Activated effector memory CD4-positive, alpha-beta T cell treated with Interleukin-2 at 50 U/mL for 16 hours (primary cell): ENCODE data around the gene TRIM17.
A peak's percentile ranks its signal among the peaks of the same experiment; 100 is the strongest.

Source experiments
- DNase-seq: peaks from one replicate; pipeline ENCODE4 v3.0.0-alpha.2; 2020

Gene TRIM17

DNA sequence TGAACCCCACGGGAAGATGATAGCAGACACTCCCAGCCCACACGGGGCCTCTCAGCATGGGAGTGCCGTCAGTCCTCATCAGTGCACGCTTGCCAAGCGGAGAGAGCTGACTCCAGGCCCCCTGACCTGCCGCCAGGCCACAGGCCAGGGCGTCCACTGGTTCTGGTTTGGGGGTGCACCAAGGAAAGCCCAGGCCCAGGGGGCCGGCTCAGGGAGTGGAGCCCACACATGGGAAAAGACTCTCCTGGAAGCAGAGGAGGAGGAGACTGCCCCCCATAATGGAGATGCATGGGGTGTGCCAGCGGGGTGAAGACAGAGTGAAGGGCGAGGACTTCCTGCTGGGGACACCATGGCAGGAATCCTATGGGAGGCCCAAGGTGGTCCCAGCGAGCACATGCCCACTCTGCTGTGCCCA, 16.4 kb downstream of the TRIM17 start:
- no peak for DNase-seq

DNA sequence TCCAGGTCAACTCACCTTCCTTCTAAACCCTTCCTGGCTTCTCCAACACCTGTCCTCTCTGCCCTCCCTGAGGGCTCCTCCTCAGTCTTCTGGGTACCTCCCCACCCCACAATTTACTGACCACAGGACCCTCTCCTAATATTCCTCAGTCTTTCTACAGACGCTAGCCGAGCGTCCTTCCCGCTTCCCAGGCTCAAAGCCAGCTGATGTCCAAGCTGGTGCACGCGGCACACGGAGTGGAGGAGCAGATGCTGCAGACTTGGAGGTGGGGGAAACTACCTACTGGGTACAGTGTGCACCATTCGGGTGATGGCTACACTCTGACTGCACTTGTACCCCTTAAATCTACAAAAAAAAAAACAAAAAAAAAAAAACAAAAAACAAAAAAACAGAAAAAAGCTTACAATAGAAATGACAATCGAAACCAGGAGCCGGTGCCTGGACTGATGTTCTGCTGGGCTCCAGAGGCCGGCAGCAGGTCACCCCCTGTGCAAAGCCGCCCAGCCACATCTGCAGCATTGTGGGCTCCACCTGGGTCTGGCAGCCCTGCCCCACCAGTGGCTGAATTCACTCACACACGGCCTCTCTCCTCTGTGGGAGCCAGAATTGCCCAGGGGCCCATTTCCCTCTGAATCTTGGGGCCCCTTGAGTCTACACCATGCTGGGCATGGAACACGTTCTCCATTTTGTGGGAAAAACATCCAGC, 17.0 kb downstream of the TRIM17 start:
- DNase-seq: no peak

DNA sequence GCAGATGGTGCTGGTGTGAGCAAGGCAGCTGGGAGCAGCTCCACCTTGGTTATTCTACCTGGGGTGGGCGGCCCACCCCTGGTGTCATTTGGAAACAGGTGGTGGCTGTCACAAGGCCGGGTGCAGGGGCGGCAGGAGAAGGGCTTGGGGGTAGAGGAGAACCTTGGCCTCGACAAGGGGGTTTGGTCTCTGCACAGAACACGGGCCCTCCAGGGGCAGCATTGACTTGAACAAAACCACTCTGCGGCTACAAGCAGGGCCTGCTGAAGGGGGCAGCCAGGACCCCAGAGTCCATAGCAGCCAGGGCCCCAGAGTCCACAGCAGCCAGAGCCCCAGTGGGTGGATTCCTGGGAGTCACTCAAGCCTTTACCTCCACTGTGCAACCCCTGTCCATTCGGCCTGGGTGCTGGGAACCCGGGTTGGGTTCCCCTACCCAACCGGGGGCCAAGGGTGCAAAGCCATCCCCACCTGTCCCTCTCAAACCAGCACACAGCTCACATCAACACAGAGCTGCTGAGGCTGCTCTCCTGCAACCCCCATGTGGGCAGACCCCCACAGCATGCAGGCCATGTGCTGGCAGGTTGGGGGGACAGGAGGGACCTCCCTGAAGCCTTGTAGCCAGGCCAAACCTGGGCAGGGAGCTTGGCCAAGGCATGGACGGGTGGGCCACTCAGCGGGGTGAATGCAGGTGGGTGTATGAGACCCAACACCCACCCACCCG, 17.8 kb downstream of the TRIM17 start:
- no peak for DNase-seq

DNA sequence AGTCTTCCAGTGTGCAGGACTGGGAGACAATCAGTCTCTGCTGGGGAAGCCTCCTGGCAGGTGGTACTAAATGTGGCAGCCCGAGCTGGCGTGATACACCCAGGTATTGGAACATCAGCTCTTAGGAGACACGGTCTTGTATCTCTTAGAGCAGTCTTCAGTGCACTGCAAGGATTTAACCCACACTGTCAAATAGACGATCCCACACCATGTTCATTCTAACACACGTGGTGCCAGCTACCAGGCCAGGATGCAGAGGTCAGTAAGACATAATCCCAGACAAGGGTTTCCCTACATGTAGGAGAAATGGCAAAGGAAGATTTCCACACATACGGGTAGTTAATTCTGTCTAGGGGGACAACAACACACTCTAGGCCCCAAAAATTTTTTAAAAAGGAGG, 18.7 kb downstream of the TRIM17 start:
- no peak for DNase-seq

DNA sequence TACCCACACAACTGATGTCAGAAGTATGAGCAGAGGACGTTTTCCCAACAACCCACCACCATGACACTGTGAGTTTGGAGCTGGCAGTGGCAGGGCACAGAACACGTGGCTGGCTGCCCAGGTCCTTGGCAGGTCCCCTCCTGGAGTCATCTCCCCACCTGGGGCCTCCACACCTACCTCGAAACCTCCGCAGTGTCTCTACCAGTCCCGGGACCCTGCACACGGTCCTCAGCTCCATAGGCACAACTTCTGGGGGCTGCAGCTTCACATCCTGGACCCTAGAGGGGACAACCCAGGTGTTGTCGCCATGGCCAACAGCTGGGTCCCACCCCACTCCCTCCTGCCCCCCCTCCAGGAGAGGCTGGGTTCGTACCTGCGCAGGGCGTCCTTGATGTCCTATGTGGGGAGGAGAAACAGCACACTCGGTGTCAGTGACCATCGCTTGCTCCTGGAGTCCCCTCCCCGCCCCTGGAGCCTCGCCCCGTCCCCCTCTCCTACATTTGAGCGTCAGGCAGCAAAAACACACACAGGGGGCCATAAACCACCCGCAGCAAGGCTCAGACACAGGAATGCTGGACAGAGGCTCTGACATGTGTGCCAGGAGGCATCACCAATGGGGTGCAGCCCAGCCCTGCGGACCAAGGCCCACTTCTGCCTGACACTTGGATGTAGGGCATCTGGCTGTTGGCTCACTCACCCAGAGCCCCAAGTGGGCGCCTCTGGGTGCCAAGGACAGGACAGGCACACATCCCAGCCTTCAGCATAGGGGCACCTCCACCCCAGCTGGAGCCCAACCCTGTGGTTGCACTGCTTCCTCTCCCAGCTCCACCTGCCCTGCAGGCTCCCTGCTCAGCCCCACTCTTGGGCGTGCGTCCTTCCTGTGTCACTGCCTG, 19.6 kb downstream of the TRIM17 start:
- DNase-seq: no peak

DNA sequence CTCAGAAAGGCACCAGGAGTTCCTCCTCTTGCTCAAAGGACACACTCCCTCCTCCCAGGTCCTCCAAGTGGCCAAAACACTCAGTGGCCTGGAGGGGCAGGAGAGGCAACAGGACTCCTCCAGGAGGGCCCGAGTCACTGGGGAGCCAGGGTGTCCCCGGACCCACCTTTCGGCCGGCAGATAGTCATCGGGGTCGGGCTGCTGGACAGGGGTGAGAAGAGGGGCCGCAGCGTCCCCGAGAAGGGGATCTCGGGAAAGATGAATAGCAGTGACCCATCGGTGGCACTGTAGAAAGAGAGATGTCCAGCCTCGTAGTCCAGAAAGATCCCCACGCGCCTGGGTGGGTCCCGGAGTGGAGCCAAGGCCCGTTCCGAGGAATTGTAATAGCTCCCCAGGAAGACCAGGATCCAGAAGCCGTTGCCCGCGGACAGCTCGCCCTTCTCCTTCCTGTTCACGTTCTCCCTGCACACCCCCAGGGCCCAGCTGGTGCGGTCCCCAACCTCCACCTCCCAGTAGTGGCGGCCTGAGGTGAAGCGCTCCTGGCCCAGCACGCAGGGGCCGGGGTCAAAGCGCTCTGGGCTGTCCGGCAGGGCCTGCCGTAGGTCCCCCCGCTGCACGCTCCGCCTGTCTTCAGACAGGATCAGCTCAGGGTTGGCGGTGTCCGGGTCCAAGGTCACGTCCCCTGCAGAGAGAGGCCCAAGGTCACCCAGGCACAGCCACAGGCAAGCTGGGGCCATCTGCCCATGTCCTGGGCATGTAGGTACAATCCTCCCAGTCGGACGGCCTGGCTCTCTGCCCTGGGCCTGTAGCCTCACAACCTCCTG, 21.9 kb downstream of the TRIM17 start:
- no peak for DNase-seq

DNA sequence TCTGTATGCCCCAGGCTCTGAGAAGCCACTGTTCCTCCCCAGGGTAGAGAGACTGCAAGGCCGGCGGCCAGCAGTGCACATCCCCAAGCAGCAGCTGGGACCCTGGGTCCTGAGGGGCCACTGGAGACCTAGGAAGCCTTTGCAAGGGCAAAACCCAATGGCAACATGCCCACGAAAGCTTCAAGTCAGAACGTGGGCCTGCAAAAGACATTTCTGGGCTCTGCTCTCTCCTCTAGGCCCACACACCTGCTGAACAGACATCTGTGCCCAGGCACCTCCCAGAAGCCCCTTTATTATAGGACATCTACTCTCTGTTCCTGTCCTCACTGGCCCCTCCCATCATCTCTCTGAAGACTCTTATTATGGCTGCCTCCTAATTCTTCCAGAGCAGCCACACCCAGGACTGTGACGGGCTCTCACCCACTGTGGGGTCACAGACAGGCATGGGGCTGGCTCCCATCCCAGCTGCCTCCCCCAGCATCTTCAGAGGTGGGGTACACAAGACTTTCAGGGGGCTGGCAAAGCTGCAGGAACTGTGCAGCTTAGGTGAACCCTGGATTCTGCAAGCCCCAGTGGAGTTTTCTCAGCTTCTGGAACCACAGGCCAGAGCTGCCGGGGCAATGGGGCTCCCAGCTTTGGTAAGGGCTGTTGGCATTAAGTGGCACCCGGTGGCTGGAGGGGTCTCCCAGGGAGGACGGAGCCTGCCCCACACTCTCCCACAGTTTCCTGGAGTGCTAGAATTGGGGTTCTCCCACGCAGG, 22.7 kb downstream of the TRIM17 start:
- no peak for DNase-seq

DNA sequence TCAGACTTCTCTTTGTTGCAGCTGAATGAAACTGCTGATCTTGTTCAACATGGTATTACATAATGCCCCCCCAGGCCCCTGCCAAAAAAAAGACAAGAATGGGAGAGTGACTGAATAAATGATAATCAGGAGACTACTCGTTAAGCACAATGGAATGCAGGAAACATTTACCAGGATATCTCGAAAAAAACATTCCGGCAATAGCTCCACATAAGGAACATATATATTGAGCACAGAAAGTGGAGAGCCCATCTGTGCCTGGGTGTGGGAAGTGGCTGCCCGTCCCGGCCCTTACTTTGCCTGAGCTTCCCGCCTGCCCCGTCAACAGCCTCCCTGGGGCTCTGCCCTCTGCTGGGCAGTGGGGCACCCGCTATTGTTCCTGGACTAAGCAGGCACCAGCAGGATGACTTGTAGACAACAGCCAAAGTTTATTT, 23.4 kb downstream of the TRIM17 start:
- no peak for DNase-seq

DNA sequence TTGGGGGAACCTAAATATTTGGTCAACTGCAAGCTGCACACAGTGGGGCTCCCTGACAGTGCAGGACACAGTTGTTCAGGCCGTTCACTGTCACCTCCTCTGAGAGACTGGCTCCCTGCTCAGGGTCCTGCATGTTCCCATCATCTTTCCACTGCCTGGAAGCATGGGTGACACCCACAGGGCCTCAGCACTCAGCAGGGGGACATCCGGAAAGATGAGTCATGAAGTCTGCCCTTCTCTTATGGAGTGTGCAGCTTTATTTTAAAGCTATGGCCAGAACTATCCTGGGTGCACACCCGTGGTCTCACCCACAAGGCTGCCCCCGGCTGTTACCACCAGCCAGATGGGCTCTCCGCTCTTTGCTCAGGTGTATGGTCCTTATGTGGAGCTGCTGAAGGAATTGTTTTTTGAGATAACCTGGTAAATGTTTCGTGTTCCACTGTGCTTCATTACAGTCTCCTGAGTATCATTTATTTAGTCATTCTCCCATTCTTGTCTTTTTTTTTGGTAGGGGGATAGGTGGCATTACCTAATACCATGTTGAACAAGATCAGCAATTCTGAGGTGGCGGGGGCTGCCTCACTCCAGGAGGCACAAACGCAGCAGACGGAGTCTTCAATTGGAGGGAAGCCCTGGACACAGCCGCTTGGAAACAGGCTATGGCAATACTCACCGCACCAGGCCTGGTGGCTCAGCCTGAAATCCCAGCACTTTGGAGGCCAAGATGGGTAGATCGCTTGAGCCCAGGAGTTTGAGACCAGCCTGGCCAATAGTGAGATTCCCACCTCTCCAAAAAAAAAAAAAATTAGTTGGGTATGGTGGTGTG, 24.3 kb downstream of the TRIM17 start:
- no peak for DNase-seq

DNA sequence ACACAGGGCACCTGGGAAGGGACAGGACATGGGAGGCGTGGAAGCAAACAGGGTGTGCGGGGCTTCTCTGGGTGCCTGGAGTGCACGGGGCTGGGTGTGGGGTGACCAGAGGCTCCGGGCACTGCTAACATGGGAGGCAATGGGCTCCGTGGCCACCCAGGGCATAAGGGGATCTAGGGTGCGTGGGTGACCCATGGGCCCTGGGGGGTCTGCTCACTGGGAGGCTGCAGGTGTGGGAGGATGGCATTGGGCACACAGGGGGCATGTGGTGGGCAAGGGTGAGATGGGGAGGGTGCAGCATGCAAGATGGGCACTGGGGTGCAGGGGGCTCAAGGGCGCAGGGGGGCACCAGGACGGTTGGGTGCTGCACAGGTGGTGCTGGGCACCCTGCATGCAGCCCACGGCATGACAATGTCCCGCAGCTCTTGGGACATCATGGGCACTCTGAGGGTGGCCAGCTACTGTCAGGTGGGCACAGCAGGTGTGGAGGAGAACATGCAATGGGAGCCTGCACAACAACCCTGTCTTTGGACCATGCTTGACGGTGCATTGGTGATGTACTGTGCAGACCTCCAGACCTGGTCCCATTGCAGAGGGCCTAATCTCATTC, 25.1 kb downstream of the TRIM17 start:
- no peak for DNase-seq

DNA sequence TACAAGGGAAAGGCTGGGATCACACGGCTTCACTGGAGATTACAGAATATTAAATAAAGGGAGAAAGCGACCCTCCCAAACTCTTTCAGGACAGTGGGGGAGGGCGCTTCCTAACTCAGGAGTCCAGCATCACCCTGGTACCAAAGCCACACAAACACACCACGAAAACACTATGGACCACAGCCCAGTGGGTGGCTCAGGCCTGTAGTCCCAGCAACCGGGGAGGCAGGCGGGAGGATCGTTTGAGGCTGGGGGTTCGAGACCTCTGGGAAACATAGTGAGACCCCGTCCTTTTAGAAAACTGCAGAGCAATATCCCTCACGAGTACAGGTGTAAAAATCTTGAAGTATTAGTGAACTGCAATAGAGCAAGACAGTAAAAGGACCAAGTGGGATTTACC, 26.0 kb downstream of the TRIM17 start:
- no peak for DNase-seq

DNA sequence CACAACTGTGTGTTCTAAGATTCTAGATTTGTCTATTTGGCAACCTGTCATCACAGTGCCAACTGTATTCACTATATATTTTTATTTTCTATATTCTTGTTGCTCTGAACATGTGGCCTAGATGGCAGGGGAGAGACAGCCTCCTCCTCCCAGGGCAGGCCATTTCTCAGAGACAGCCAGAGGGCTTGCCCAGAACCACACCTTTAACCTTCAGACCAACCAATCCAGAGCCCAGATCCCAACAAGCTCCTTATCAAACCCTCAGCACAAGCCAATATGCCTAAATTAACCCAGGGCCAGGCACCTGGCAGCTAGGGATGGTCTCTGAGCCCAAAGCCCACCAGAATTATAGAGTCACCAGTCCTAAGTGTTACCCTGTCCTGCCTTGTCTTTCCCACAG, 29.3 kb downstream of the TRIM17 start:
- no peak for DNase-seq

DNA sequence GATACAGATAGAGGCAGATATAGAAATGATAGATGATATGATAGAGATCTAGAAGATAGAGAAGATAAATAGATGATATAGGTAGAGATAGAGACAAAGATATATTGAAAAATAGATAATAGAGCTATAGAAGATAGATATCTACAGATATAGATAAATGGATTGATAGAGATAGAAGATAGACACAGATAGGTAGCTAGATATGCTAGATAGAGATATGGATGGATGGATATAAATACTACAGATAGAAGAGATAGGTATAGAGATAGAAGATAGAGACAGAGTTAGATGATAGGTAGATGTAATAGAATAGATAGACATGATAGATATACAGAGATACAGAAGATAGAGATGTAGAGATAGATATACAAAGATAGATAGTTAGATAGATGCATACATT, 31.4 kb downstream of the TRIM17 start:
- DNase-seq: no peak

DNA sequence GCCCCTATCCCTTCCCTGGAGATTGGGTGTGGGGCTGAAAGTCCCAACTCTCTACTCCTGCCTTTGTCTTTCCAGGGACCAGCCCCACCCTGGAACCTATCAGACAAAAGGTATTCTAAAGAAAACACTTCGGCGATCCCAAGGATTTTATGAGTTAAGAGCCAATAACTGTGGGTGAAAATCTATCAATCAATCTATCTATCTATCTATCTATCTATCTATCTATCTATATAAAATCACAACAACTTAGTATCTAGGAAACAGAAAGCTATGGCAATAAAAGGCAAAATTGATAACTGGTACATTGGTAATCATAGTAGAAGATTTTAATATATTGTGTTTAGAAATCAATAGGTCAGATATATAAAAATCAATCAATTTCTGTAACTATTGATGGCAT, 32.9 kb downstream of the TRIM17 start:
- DNase-seq: no peak

DNA sequence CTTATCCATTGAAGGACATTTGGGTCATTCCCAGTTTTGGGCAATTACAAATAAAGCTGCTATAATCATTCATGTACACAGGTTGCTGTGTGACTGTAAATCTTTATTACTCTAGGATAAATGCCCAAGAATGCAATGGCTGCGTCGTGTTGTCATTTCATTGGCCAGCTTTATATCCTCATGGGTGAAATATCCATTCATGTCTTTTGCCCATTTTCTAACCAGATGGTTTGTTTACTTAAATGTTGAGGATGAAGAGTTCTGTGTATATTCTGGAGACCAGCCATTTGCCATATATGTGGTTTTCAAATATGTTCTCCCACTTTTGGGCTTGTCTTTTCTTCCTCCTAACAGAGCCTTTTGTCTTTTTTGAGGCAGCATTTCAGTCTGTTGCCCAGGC, 35.3 kb downstream of the TRIM17 start:
- no peak for DNase-seq

DNA sequence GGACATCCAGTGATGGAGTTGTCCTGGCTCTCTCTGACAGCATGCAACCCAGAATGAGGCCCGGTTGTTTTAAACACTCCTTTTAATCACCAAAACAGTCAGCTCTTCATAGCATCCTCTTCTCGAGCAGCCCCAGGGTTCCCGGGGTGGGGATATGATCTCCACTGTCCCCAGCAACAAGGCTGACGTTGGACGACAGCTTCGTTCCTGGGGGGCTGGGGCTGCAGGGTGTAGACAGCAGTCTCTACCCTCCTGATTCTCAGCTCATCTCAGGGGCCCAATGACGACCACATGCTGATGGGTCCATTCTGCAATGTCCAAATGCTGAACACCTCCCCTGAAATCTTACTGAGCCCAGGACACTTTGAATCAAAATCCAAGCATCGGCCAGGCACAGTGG, 37.0 kb downstream of the TRIM17 start:
- DNase-seq: no peak

DNA sequence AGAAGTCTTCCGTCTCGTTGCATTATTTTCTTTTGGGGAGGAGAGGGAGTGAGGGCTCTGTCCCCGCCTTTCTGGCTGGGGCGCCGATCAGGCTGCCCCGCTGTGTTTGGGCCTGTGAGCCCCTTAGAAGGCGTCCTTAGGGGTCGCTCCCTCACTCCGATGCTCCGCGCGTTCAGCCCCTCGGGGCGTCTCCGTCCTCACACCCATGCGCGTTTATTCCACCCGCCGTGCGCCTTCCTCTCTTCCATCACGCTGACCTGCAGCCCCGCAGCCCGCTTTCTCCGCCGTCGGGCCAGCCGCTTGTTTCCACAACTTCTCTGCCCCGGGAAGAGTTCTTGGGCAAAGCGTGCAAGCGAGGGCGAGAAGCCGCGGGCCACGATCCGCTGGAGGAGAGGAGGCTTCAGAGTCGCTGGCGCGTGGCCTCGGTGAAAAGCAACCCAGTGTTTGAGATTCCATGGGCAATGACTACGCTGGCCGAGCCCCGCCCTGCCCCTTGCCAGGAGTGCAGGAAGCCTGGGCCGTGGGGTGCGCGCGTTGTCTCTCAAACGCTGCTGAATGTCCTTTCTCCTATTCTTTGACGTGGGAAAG, 37.7 kb downstream of the TRIM17 start:
- no peak for DNase-seq

DNA sequence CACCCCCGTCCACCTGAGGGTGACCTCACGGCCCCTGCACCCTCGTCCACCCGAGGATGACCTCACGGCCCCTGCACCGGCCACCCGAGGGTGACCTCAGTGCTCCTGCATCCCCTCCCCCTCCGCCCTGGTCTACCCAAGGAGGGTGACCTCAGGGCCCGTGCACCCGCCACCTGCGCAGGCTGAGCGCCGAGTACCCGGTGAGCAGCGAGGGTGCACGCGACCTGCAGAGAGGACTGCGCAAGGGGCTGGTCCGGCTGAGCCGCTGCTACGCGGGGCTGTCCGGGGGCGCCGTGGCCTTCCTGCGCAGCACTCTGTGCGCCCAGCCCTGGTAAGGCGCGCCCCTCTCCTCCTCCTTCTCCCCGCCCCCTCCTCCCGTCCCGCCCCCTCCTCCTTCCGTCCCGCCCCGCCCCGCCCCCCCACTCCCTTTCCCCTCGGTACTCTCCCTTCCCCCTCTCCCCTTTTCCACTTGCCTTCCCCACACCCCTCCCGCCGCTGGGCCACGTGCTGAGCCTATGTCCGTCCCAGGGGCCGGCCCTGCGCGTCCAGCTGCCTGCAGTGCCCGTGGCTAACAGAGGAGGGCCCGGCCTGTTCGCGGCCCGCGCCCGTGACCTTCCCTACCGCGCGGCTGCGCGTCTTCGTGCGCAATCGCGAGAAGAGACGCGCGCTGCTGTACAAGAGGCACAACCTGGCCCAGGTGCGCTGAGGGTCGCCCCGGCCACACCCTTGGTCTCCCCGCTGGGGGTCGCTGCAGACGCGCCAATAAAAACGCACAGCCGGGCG, 38.4 kb downstream of the TRIM17 start:
- DNase-seq: peak; percentile 34

DNA sequence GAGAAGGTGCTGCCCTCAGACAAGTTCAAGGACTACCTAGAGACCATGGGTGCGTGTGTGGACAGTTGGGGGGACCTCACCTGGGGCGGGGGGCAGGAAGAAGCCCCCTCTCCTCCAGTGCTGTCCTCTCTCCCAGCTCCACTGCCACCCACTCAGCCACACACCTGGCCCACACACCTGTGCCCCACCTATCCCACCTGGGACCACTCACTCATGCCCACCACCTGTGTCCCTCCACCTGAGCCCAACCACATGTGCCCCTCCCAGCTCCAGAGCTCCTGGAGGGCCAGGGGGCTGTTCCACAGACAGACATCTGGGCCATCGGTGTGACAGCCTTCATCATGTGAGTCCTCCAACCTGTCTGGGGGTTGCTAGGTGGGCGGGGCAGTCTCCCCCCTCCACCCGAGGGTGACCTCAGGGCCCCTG, 39.0 kb downstream of the TRIM17 start:
- no peak for DNase-seq
